Thymus (tissue), 2 donors: ENCODE measurements around the gene CEACAM4. TPM values are rescaled to one million over a fixed set of nuclear protein-coding genes. Genes with fewer than 3 reads are reported as not detected.

ENCODE experiments used
- polyA plus RNA-seq: library from polyadenylated mRNA; stranded (reverse); fragments of 200-250 nt; gene quantifications from one replicate; pipeline ENCODE4 v1.2.3, GENCODE V29; 2013
- total RNA-seq: library from RNA; stranded (reverse); fragments of 120-200 nt; gene quantifications from one replicate; pipeline ENCODE4 v1.2.4, GENCODE V29; 2013
- donor health status: healthy.

Gene CEACAM4
- total and polyA plus RNA-seq, 2 donors, result 0.52 to 1.9 TPM

Other genes starting within 250 kb of the CEACAM4 start
- 20.2 TPM for gene EXOSC5, start 229.7 kb downstream of the CEACAM4 start, total RNA-seq
- gene EXOSC5, start 229.7 kb downstream of the CEACAM4 start, polyA plus RNA-seq, result 20.3 TPM
- 28.8 TPM for gene BCKDHA, start 229.3 kb downstream of the CEACAM4 start, total RNA-seq
- 37.7 TPM for gene BCKDHA, start 229.3 kb downstream of the CEACAM4 start, polyA plus RNA-seq
- 0.94 TPM for gene B3GNT8, start 199.7 kb downstream of the CEACAM4 start, total RNA-seq
- 4.1 TPM for gene B3GNT8, start 199.7 kb downstream of the CEACAM4 start, polyA plus RNA-seq
- 28.2 TPM for gene DMAC2, start 187.2 kb downstream of the CEACAM4 start, total RNA-seq
- 29.3 TPM for gene DMAC2, start 187.2 kb downstream of the CEACAM4 start, polyA plus RNA-seq
- not detected for gene ERICH4, start 183.9 kb downstream of the CEACAM4 start, total RNA-seq
- 0.05 TPM for gene ERICH4, start 183.9 kb downstream of the CEACAM4 start, polyA plus RNA-seq
- gene CEACAM21, start 50.9 kb downstream of the CEACAM4 start, total RNA-seq, result 4.8 TPM
- 11.0 TPM for gene CEACAM21, start 50.9 kb downstream of the CEACAM4 start, polyA plus RNA-seq
- 0.19 TPM for gene CEACAM7, start 61.2 kb upstream of the CEACAM4 start, total RNA-seq
- gene CEACAM7, start 61.2 kb upstream of the CEACAM4 start, polyA plus RNA-seq, result 1.8 TPM
- 0.09 TPM for gene CEACAM5, start 81.6 kb upstream of the CEACAM4 start, total RNA-seq
- 1.9 TPM for gene CEACAM5, start 81.6 kb upstream of the CEACAM4 start, polyA plus RNA-seq
- gene CEACAM6, start 128.5 kb upstream of the CEACAM4 start, total RNA-seq, result 1.4 TPM
- gene CEACAM6, start 128.5 kb upstream of the CEACAM4 start, polyA plus RNA-seq, result 6.5 TPM
- 0.99 TPM for gene CEACAM3, start 169.5 kb upstream of the CEACAM4 start, total RNA-seq
- gene CEACAM3, start 169.5 kb upstream of the CEACAM4 start, polyA plus RNA-seq, result 1.5 TPM
- gene LYPD4, start 217.6 kb upstream of the CEACAM4 start, total RNA-seq, result not detected
- gene LYPD4, start 217.6 kb upstream of the CEACAM4 start, polyA plus RNA-seq, result 0.09 TPM
- not detected for gene DMRTC2, start 218.0 kb upstream of the CEACAM4 start, total RNA-seq
- 0.07 TPM for gene DMRTC2, start 218.0 kb upstream of the CEACAM4 start, polyA plus RNA-seq
- 3,743 TPM for gene RPS19, start 233.2 kb upstream of the CEACAM4 start, total RNA-seq
- 3,799 TPM for gene RPS19, start 233.2 kb upstream of the CEACAM4 start, polyA plus RNA-seq